ENCODE measurements around the gene CTSW.

The CTSW gene

DNA sequence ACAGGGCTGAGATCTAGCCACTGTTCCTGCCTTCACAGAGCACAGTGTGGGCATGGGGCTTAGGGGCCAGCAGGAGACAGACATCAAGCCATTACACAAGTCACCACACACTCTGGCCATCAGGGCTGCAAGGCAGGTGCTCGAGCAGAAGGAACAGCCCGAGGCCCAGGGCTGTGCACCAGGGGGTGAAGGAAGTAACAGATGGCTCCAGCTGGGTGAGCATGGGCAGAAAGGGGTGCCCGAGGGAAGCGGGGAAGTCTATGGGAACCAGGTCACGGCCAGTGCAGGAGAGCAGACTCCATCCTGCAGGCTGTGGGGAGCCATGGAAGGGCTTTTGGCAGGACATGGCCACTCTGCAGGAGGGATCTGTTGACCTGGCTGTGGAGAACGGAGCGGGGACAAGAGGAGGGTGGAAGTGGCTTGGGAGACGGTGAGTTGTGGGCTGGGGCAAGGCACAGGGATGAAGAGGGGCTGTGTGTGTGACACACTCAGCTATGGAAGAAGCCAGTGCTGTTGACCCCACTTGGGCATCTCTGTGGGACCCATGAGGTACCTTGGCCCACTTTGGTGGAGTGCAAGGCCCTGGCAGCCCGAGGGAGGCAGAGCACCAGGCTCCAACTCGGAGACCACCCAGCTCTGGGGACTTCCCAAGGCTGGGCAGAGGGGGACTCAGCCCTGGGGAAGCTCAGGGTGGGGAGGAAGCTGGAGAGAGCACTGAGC lies 35.6 kb downstream of the CTSW start:
- Histone ChIP-seq H3K27me3 (replicated peaks) (no peaks in the 10 kb centered on the region), H3K4me3 (ENCODE audit: low read depth, low read length) (no peak overlapping the region), H3K27ac (peak overlapping the region; percentile 82), H3K36me3 (replicated peaks) (no peaks in the 10 kb centered on the region)
- DNase-seq: no peak
- no peak for TF ChIP-seq CTCF (IDR thresholded peaks at IDR 0.05; ENCODE audit: low read depth, low read length, missing control alignments)
- in situ Hi-C loops (cut with HindIII; ENCODE audit: low pct_ligation_motif_present, low sequenced_read_pairs): no loop called here

DNA sequence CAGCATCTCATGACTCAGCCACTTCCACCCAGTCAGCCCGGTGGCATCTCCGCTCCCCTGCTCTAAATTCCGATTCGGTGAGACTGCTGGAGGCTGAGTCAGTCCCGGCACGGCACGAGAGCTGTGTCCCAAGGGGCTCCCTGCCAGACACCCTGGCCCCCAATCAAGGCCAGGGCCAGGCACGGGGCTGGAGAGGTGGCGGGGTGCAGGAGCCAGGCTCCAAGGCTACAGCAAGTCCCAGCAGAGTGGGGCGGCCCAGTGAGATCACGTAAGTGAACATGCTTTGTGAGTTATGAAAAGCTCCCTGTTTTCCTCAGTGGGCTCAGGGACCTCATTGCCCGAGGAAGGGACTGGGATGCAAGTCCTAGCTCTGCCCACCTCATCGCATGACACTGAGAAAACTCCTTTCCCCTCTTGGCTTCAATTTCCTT lies 36.2 kb downstream of the CTSW start:
- no peak for TF ChIP-seq CTCF (IDR thresholded peaks at IDR 0.05; ENCODE audit: low read depth, low read length, missing control alignments)
- Histone ChIP-seq H3K36me3 (replicated peaks) (no peaks in the 10 kb centered on the region), H3K27ac (peak overlapping the region; percentile 82), H3K27me3 (replicated peaks) (no peaks in the 10 kb centered on the region), H3K4me3 (ENCODE audit: low read depth, low read length) (peak overlapping the region; percentile 32)
- peak; percentile 96 for DNase-seq
- in situ Hi-C loops (cut with HindIII; ENCODE audit: low pct_ligation_motif_present, low sequenced_read_pairs): no loop called here

DNA sequence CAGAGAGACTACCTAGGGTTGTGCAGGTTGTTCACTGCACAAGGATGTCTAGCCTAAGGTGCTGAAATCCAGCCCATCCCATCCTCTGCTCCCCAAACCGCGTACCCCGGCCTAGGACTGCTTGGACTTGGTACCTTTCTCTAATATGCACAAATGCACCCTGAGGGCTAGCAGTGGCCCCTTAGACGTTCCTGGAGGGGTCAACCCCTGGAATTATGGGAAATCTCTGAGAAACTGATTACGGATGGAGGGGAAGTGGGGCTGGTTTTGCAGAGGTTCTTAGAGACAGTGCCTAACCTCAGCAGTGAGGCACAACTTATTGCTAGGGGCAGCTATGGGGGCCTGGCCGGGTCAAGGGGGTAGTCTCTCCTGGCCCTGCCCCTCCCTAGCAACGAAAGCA lies 36.8 kb downstream of the CTSW start:
- Histone ChIP-seq H3K27me3 (replicated peaks) (no peaks in the 10 kb centered on the region), H3K36me3 (replicated peaks) (peaks cover under 1% of the 10 kb centered on the region), H3K4me3 (ENCODE audit: low read depth, low read length) (no peak overlapping the region), H3K27ac (peak overlapping the region; percentile 82)
- DNase-seq: no peak
- in situ Hi-C loops (cut with HindIII; ENCODE audit: low pct_ligation_motif_present, low sequenced_read_pairs): no loop called here
- TF ChIP-seq CTCF (IDR thresholded peaks at IDR 0.05; ENCODE audit: low read depth, low read length, missing control alignments): no peak

DNA sequence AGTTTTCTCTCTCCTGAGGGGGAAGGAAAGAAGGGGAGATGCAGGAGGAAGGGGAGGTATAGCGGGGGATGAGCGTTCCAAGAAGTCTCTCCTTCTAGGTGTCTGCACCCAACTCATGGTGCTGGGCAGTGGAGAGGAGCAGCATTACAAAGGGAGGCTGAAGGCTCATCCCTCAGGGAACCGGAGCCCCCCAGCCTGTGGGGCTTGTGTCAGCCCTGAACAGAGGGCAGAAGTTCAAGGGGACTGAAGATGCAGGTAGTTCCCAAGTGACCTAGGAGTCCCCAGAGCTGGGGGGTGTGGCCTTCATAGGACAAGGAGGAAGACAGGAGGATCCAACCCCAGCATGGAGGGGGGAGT lies 37.4 kb downstream of the CTSW start:
- no peak for DNase-seq
- peaks cover 7% of the 10 kb centered on the region for H3K36me3 ChIP-seq (replicated peaks)
- peak overlapping the region; percentile 88 for H3K4me3 ChIP-seq (ENCODE audit: low read depth, low read length)
- TF ChIP-seq CTCF (IDR thresholded peaks at IDR 0.05; ENCODE audit: low read depth, low read length, missing control alignments): no peak
- H3K27ac ChIP-seq: peak overlapping the region; percentile 82
- in situ Hi-C loops (cut with HindIII; ENCODE audit: low pct_ligation_motif_present, low sequenced_read_pairs): no loop called here
- no peaks in the 10 kb centered on the region for H3K27me3 ChIP-seq (replicated peaks)

DNA sequence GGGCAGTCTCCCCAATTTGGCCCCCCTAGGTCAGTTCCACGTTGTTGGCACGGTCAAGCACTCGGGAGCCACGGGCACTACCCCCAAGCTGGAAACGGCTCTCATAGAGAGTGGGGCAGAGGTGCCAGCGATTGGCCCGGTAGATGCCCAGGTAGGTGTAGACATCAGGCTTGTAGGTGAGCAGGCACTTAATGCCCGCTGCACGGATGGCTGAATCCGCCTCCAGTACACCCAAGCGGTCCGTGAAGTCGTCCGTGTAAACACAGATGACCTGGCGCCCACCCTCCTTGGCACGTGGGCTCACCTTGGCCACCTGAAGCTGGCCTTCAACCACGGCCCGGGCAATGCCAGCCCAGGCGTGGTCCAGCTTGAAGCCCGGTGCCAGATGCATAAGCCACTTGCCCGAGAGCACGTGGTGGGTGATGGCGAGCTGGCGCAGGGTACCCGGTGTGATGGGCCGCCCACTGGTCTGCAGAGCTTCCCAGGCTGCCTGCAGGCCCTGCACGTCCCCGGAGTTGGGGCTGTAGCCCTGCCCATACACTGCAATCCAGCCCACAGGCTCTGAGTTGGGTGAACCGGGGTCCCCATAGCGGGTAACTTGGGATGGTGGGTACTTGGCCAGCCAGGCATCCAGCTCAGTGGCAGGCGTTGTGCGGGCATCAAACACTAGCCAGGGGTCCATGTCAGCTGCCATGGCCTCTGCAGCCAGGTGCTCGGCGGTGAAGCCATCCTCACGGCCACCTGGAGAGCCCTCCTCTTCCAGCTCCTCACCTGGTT lies 38.0 kb downstream of the CTSW start:
- no peak for DNase-seq
- in situ Hi-C loops (cut with HindIII; ENCODE audit: low pct_ligation_motif_present, low sequenced_read_pairs): no loop called here
- TF ChIP-seq CTCF (IDR thresholded peaks at IDR 0.05; ENCODE audit: low read depth, low read length, missing control alignments): no peak
- H3K27me3 ChIP-seq (replicated peaks): no peaks in the 10 kb centered on the region
- peaks cover 13% of the 10 kb centered on the region for H3K36me3 ChIP-seq (replicated peaks)
- peak overlapping the region; percentile 88 for H3K4me3 ChIP-seq (ENCODE audit: low read depth, low read length)
- peak overlapping the region; percentile 93 for H3K27ac ChIP-seq
